ENCODE results near the gene ESPN.

The ESPN gene, protein sequence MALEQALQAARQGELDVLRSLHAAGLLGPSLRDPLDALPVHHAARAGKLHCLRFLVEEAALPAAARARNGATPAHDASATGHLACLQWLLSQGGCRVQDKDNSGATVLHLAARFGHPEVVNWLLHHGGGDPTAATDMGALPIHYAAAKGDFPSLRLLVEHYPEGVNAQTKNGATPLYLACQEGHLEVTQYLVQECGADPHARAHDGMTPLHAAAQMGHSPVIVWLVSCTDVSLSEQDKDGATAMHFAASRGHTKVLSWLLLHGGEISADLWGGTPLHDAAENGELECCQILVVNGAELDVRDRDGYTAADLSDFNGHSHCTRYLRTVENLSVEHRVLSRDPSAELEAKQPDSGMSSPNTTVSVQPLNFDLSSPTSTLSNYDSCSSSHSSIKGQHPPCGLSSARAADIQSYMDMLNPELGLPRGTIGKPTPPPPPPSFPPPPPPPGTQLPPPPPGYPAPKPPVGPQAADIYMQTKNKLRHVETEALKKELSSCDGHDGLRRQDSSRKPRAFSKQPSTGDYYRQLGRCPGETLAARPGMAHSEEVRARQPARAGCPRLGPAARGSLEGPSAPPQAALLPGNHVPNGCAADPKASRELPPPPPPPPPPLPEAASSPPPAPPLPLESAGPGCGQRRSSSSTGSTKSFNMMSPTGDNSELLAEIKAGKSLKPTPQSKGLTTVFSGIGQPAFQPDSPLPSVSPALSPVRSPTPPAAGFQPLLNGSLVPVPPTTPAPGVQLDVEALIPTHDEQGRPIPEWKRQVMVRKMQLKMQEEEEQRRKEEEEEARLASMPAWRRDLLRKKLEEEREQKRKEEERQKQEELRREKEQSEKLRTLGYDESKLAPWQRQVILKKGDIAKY

GRCh38 chr1:6424619-6425593, at the start of gene ESPN:
Gene ESPN, plus strand, starts transcription at chr1:6424776. Its CDS starts 180 bp downstream, at chr1:6424956.
- peak within 1 kb of the TSS; percentile 24; the same call in 1 of the 2 replicates for H3K27ac ChIP-seq
- TF ChIP-seq, protein P1, sequence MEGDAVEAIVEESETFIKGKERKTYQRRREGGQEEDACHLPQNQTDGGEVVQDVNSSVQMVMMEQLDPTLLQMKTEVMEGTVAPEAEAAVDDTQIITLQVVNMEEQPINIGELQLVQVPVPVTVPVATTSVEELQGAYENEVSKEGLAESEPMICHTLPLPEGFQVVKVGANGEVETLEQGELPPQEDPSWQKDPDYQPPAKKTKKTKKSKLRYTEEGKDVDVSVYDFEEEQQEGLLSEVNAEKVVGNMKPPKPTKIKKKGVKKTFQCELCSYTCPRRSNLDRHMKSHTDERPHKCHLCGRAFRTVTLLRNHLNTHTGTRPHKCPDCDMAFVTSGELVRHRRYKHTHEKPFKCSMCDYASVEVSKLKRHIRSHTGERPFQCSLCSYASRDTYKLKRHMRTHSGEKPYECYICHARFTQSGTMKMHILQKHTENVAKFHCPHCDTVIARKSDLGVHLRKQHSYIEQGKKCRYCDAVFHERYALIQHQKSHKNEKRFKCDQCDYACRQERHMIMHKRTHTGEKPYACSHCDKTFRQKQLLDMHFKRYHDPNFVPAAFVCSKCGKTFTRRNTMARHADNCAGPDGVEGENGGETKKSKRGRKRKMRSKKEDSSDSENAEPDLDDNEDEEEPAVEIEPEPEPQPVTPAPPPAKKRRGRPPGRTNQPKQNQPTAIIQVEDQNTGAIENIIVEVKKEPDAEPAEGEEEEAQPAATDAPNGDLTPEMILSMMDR (conservative IDR thresholded peaks at IDR 0.05): no peak

DNA sequence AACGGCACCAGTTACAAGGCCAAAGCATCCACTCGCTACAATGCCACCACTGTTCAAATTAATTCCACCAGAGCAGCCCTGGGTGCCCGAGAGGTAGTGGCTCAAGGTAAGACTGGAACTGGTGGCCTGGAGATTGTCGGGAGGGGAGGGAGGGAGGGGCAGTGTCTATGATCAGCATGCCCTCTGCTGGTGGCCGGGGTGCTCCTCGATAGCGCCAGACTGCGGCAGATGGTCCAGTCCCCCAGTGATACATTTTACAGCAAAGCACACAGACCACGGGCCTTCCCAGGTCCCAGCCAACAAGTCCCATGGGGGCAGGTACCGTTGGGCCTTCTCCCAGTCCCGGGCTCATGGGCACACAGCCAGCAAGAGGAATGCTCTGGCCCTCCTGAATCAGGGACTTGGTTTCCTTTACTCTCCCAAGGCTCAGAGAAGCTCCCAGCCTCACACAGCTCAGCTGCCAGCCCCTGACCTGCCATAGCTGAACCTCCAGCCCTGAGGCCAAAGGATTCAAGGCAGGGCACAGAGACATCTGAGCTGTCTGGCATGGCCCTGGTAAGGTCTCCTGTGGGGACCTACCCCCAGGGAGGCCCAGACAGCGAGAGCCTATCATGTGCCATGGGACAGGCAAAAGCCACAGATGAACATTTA, 46.4 kb upstream of the ESPN start:
- H3K27ac ChIP-seq: no peak overlapping the region
- TF ChIP-seq, protein P1 (conservative IDR thresholded peaks at IDR 0.05): no peak; the same call in 1 of the 2 replicates

DNA sequence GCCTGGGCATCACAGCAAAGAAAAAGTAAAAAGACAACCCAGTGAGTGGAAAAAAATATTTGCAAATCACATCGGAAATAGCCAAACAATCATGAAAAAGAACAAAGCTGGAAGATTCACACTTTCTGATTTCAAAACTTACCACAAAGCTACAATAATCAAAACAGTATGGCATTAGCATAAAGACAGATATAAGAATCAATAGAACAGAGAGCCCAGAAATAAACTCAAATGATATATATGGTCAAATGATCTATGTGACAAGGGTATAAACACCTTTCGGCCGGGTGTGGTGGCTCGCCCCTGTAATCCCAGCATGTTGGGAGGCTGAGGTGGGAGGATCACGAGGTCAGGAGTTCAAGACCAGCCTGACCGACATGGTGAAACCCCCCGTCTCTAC, 44.5 kb upstream of the ESPN start:
- no peak overlapping the region for H3K27ac ChIP-seq
- TF ChIP-seq, protein P1 (conservative IDR thresholded peaks at IDR 0.05): no peak

- TF ChIP-seq, protein P1 (conservative IDR thresholded peaks at IDR 0.05): no peak
- no peak overlapping the region for H3K27ac ChIP-seq
Observed at GRCh38 chr1:6384135-6384534, 40.4 kb upstream of the ESPN start.

DNA sequence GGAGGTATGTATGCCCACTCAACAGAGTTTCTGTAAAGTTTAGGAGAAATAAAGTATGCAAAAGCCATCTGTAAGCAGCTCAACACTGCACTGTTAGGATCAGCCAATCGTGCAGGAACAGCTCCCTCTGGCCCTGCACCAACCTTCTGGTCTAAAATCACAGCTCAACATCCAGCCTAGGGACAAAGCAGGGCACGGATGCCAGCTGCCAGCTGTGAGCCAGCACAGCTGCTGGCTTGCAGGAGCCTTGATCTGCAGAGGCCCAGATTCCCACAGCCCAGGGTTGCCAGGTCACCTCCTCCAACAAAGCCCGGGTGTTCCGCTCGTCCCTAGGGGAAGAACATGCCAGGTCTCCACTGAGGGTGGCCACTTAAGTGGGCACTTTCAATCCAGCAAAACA, 39.6 kb upstream of the ESPN start:
- TF ChIP-seq, protein P1 (conservative IDR thresholded peaks at IDR 0.05): no peak
- no peak overlapping the region for H3K27ac ChIP-seq

GRCh38 chr1:6385488-6386191, 38.9 kb upstream of the ESPN start:
- peak overlapping the region; percentile 54 for H3K27ac ChIP-seq
- TF ChIP-seq, protein P1 (conservative IDR thresholded peaks at IDR 0.05): no peak
